ENCODE results near the gene AACS. TPM values are rescaled to one million over a fixed set of nuclear protein-coding genes. Genes with fewer than 3 reads are reported as not detected.
A peak's percentile ranks its signal among the peaks of the same experiment; 100 is the strongest.

Gene AACS
- total RNA-seq, 1 experiment from 2014 or later, result 54.0 TPM

GRCh38 chr12:125183187-125184067 lies 118.2 kb downstream of the AACS start (continued):
- TF ChIP-seq STAT6 (CRISPR knock-in tag; conservative IDR thresholded peaks at IDR 0.05; ENCODE audit: low read depth), result 0 out of 2 replicates have a peak, but pooled peaks have one; percentile 61
- no peak for TF ChIP-seq ERG (CRISPR knock-in tag; IDR thresholded peaks at IDR 0.05)
- TF ChIP-seq CTCF (IDR thresholded peaks at IDR 0.05), result peak; percentile 100
- TF ChIP-seq ZMAT4 (CRISPR knock-in tag; IDR thresholded peaks at IDR 0.05), result no peak
- 0 out of 2 replicates have a peak, but pooled peaks have one; percentile 50 for TF ChIP-seq NR3C1 (CRISPR knock-in tag; conservative IDR thresholded peaks at IDR 0.05; ENCODE audit: low read depth)
- 0 out of 2 replicates have a peak, but pooled peaks have one; percentile 63 for TF ChIP-seq TP53 (CRISPR knock-in tag; IDR thresholded peaks at IDR 0.05)
- peak; percentile 73 for TF ChIP-seq PRDM15 (CRISPR knock-in tag; IDR thresholded peaks at IDR 0.05)
- peak; percentile 43 for TF ChIP-seq ZNF423 (CRISPR knock-in tag; IDR thresholded peaks at IDR 0.05)
- peak; percentile 67; the same call in 1 of the 2 replicates for TF ChIP-seq ZBTB21 (CRISPR knock-in tag; IDR thresholded peaks at IDR 0.05; ENCODE audit: borderline replicate concordance)
- no peak for TF ChIP-seq ESRRA (CRISPR knock-in tag; IDR thresholded peaks at IDR 0.05; ENCODE audit: borderline replicate concordance)
- TF ChIP-seq TEAD1 (CRISPR knock-in tag; IDR thresholded peaks at IDR 0.05), result peak; percentile 58

GRCh38 chr12:125184213-125184967 lies 119.2 kb downstream of the AACS start:
- no peak overlapping the region for H3K27ac Mint-ChIP-seq
- no peak for ATAC-seq
- ChIA-PET CTCF (interaction anchor here (0.5 to 2.8 kb wide), 20 partner anchors 18 to 588 kb away, joined by 3 to 19 read pairs (median 4); no protein-coding TSS in a partner anchor), POLR2A (no interaction called here)
- DNase-seq (ENCODE audit: low spot score), result no peak
- H3K27me3 Mint-ChIP-seq (ENCODE audit: low read depth), result peaks cover 31% of the 10 kb centered on the region
- H3K4me1 Mint-ChIP-seq, result peaks cover 43% of the 10 kb centered on the region
- peak overlapping the region; percentile 80 for H3K4me3 Mint-ChIP-seq
- H3K9me3 Mint-ChIP-seq, result peaks cover 9% of the 10 kb centered on the region
- no peaks in the 10 kb centered on the region for H3K36me3 Mint-ChIP-seq
- TF ChIP-seq MXD4 (CRISPR knock-in tag; IDR thresholded peaks at IDR 0.05; ENCODE audit: borderline replicate concordance) (no peak), GTF2I (CRISPR knock-in tag; conservative IDR thresholded peaks at IDR 0.05) (no peak), CREM (CRISPR knock-in tag; IDR thresholded peaks at IDR 0.05) (no peak), ATF6 (CRISPR knock-in tag; IDR thresholded peaks at IDR 0.05) (no peak), ZNF512 (CRISPR knock-in tag; IDR thresholded peaks at IDR 0.05; ENCODE audit: borderline replicate concordance) (no peak), NR3C1 (CRISPR knock-in tag; conservative IDR thresholded peaks at IDR 0.05; ENCODE audit: low read depth) (no peak), E2F4 (CRISPR knock-in tag; IDR thresholded peaks at IDR 0.05; ENCODE audit: borderline replicate concordance, low read depth) (no peak)

All from WTC11 (cell line).